HepG2 (cell line): ENCODE measurements around the gene TFPI. TPM values are rescaled to one million over a fixed set of nuclear protein-coding genes. Genes with fewer than 3 reads are reported as not detected.

ENCODE experiments used
- ATF4 ChIP-seq, 2 experiments: fragments of 450-650 bp in 1 of 2; sonication (generic) in 1 of 2; formaldehyde crosslinking; IDR thresholded peaks; 2 replicates each; pipeline versions ENCODE4 v1.5.0 to v1.8.0; 2020 to 2022; ENCODE audit warnings: mild to moderate bottlenecking in 1 of 2, missing genetic modification reagents in 1 of 2
- CCAR2 ChIP-seq: fragments of 200-400 bp; formaldehyde crosslinking; optimal IDR thresholded peaks from 2 replicates; pipeline ENCODE3; 2018; ENCODE audit warnings: low read depth, mild to moderate bottlenecking, low read length, moderate library complexity
- HMG20A ChIP-seq: IDR thresholded peaks from 2 replicates; pipeline ENCODE4 v1.6.1; 2016; ENCODE audit warnings: borderline replicate concordance
- ISX ChIP-seq: sonication (generic); formaldehyde crosslinking; conservative IDR thresholded peaks from 2 replicates; pipeline ENCODE4 v1.5.0; 2020; ENCODE audit warnings: missing genetic modification reagents
- MYC ChIP-seq: sonication (generic); formaldehyde crosslinking; IDR thresholded peaks from 2 replicates; pipeline ENCODE4 v1.9.0; 2021; ENCODE audit warnings: missing genetic modification reagents, borderline replicate concordance
- NFAT5 ChIP-seq: sonication (generic); formaldehyde crosslinking; IDR thresholded peaks from 2 replicates; pipeline ENCODE4 v1.4.0; 2020; ENCODE audit warnings: missing genetic modification reagents
- THRA ChIP-seq: sonication (generic); formaldehyde crosslinking; IDR thresholded peaks from 2 replicates; pipeline ENCODE4 v1.4.0; 2020; ENCODE audit warnings: missing genetic modification reagents, borderline replicate concordance
- ZBTB14 ChIP-seq: sonication (generic); formaldehyde crosslinking; IDR thresholded peaks from 2 replicates; pipeline ENCODE4 v1.4.0; 2020; ENCODE audit warnings: missing genetic modification reagents
- ZNF343 ChIP-seq: sonication (generic); formaldehyde crosslinking; IDR thresholded peaks from 2 replicates; pipeline ENCODE4 v1.4.0; 2020; ENCODE audit warnings: mild to moderate bottlenecking, missing genetic modification reagents
- ZNF720 ChIP-seq: sonication (generic); formaldehyde crosslinking; IDR thresholded peaks from 2 replicates; pipeline ENCODE4 v1.4.0; 2020; ENCODE audit warnings: missing genetic modification reagents
- polyA plus RNA-seq, 8 experiments: library from polyadenylated mRNA; depleted of rRNA in 3 of 8; stranded (reverse) in 7 of 8; unstranded in 1 of 8; fragments of >200 nt; fragmentation: Illumina TruSeq in 4 of 8; extraction: Trizol in 4 of 8; gene quantifications; 2 replicates each; pipeline versions ENCODE4 v1.2.1 to v1.2.3, GENCODE V29; 2011 to 2016; ENCODE audit warnings: low read depth in 4 of 8, missing spikeins in 1 of 8, mixed read lengths in 1 of 8; ENCODE audit not compliant: insufficient read depth in 1 of 8
- total RNA-seq, 5 experiments: library from RNA; depleted of rRNA; stranded (reverse); fragments of >200 nt; fragmentation: Illumina TruSeq; extraction: Trizol; gene quantifications; 2 replicates each; pipeline ENCODE4 v1.2.3, GENCODE V29; 2016; ENCODE audit warnings: low read depth in 1 of 5
- TF ChIP-seq, protein P1 (sequence below): sonication (generic); formaldehyde crosslinking; IDR thresholded peaks from 2 replicates; pipeline ENCODE4 v1.4.0; 2020; ENCODE audit warnings: missing genetic modification reagents, borderline replicate concordance
- TF ChIP-seq, protein P2 (sequence below): sonication (generic); formaldehyde crosslinking; IDR thresholded peaks from 2 replicates; pipeline ENCODE4 v1.5.0; 2020; ENCODE audit warnings: missing genetic modification reagents, mild to moderate bottlenecking, borderline replicate concordance

The TFPI gene
- total and polyA plus RNA-seq, 2 of the 13 experiments (the other 11 are each of a cell fraction or from before 2014, with no cell fraction given): 301 to 436 TPM

DNA sequence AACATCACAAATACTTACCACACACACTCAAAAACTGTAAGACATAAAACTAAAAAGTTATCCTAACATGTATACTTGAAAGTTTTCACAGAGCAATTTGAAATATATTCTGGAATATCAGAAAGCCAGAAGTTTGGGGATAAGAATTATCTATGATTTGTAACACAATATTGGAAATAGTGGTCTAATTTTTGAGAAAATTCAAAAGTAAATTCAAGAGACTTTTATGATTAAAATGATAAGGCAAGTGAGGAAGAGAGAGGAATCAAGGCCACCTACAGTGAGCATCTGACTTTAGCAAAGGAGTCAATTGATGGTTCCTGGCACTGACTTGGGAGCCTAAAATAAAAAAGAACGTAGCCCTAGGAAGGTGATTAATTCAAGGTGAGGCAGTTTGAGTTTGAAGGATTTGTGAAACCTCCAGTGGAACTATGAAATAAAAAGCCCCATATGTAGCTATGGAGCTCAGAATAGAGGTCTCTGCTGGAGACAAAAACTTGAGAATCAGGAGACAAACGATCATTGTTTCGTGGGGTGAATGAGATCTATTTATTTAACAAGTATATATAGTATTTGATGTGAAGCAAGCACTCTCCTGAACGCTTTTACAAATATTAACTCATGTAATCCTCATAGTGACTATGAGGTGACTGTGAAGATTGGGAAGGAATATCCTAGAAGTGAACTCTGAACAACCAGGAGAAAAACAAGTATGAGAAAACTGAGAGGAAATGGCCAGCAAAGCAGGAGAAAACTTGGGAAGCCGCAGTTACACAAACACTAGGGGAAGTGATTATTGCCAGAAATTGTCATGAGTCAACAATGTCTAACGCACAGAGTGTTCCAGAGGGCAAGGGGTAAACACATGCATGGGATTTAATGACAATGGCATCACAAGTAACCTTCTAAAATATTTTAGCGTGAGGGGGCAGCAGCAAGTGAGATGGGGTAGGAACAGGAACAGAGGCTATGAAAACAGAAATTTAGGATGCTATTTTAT lies 12.8 kb downstream of the TFPI start (continued):
- TF ChIP-seq, protein P1, sequence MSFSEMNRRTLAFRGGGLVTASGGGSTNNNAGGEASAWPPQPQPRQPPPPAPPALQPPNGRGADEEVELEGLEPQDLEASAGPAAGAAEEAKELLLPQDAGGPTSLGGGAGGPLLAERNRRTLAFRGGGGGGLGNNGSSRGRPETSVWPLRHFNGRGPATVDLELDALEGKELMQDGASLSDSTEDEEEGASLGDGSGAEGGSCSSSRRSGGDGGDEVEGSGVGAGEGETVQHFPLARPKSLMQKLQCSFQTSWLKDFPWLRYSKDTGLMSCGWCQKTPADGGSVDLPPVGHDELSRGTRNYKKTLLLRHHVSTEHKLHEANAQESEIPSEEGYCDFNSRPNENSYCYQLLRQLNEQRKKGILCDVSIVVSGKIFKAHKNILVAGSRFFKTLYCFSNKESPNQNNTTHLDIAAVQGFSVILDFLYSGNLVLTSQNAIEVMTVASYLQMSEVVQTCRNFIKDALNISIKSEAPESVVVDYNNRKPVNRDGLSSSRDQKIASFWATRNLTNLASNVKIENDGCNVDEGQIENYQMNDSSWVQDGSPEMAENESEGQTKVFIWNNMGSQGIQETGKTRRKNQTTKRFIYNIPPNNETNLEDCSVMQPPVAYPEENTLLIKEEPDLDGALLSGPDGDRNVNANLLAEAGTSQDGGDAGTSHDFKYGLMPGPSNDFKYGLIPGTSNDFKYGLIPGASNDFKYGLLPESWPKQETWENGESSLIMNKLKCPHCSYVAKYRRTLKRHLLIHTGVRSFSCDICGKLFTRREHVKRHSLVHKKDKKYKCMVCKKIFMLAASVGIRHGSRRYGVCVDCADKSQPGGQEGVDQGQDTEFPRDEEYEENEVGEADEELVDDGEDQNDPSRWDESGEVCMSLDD (CRISPR knock-in tag): 0 out of 2 replicates have a peak, but pooled peaks have one; percentile 58
- TF ChIP-seq MYC (CRISPR knock-in tag) (no peak), CCAR2 (peak; percentile 27), HMG20A (CRISPR knock-in tag) (peak; percentile 97), ISX (CRISPR knock-in tag) (no peak; the same call in 1 of the 2 replicates), ATF4 (CRISPR knock-in tag; IDR thresholded peaks at IDR 0.05) (peak in 1 of 2 experiments; percentile 85; a peak in 2 of 4 replicates), ZBTB14 (CRISPR knock-in tag) (no peak), THRA (CRISPR knock-in tag) (peak; percentile 92), NFAT5 (CRISPR knock-in tag) (0 out of 2 replicates have a peak, but pooled peaks have one; percentile 55), ZNF343 (CRISPR knock-in tag) (peak; percentile 82; the same call in 1 of the 2 replicates), ZNF720 (no peak)
- TF ChIP-seq, protein P2, sequence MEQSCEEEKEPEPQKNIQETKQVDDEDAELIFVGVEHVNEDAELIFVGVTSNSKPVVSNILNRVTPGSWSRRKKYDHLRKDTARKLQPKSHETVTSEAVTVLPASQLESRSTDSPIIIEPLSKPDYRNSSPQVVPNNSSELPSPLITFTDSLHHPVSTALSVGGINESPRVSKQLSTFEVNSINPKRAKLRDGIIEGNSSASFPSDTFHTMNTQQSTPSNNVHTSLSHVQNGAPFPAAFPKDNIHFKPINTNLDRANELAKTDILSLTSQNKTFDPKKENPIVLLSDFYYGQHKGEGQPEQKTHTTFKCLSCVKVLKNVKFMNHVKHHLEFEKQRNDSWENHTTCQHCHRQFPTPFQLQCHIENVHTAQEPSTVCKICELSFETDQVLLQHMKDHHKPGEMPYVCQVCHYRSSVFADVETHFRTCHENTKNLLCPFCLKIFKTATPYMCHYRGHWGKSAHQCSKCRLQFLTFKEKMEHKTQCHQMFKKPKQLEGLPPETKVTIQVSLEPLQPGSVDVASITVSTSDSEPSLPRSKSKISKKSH (CRISPR knock-in tag): no peak
